ENCODE data around the gene ADCY4.

GRCh38 chr14:24298892-24299254, 36.0 kb downstream of the ADCY4 start:
- TF ChIP-seq CTCF (IDR thresholded peaks at IDR 0.05; ENCODE audit: insufficient read depth, low read length, poor library complexity, severe bottlenecking), result no peak
- no peak for TF ChIP-seq EZH2phosphoT487 (conservative IDR thresholded peaks at IDR 0.05; ENCODE audit: low read length)
